ENCODE results near the gene ST7. TPM values are rescaled to one million over a fixed set of nuclear protein-coding genes. Genes with fewer than 3 reads are reported as not detected.

ST7 gene
- total and polyA plus RNA-seq, 2 of the 8 experiments (the other 6 are each of a cell fraction or from before 2014, with no cell fraction given), result 16.3 to 18.0 TPM

DNA sequence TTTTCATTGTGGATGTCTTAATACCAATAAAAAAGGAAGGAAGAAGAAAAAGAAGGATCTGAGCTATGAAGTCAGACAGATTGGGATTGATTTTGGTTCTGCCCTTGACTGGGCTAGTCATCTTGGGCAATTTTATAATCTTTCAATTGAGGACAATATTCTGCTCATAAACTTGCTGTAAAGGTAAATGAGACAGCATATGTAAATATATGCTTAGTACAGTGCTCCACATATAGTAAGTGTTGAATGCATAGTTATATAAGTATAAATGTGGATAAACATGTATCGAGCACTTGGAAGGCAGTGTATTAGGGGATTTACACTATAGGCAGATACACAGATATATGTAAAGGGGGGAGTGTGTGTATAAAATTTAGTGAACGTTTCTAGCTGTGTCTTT lies 85.1 kb downstream of the ST7 start:
- Histone ChIP-seq H3K9ac (replicated peaks in 1 of 4; ENCODE audit: extremely low read depth in 1 of 4, low read depth in 3 of 4, low read length in 3 of 4) (no peak overlapping the region), H4K5ac (ENCODE audit: insufficient read length, low read depth, low read length) (no peak overlapping the region), H2AK5ac (ENCODE audit: low read depth, low read length) (no peak overlapping the region), H3K27me3 (replicated peaks in 1 of 4; ENCODE audit: control insufficient read depth in 3 of 4, extremely low read depth in 1 of 4, insufficient read depth in 3 of 4, low read length in 3 of 4) (no peaks in the 10 kb centered on the region), H2BK120ac (replicated peaks; ENCODE audit: low read depth, low read length) (no peak overlapping the region), H3K56ac (replicated peaks; ENCODE audit: insufficient read length, low read depth, low read length) (no peak overlapping the region), H3K18ac (ENCODE audit: extremely low read depth, low read length) (no peak overlapping the region), H3K79me2 (ENCODE audit: control insufficient read depth in 1 of 2, insufficient read depth in 2 of 2, low read length in 2 of 2) (no peaks in the 10 kb centered on the region), H3K9me3 (ENCODE audit: insufficient read depth in 2 of 2, low read depth in 1 of 2, low read length in 1 of 2) (peaks cover 0 to 4% of the 10 kb centered on the region in 2 experiments; a peak in 1 of 4 replicates), H3K4me2 (ENCODE audit: insufficient read depth in 1 of 2, low read depth in 2 of 2, low read length in 2 of 2) (no peak overlapping the region), H2BK12ac (ENCODE audit: low read depth, low read length) (no peak overlapping the region), H4K20me1 (replicated peaks in 1 of 2; ENCODE audit: control insufficient read depth in 1 of 2, insufficient read depth in 2 of 2, low read length in 2 of 2) (no peaks in the 10 kb centered on the region), H2AFZ (ENCODE audit: low read length) (no peak overlapping the region), H3K23ac (ENCODE audit: insufficient read length) (no peak overlapping the region), H3K36me3 (ENCODE audit: control insufficient read depth in 2 of 4, insufficient read depth in 4 of 4, low read length in 3 of 4) (no peaks in the 10 kb centered on the region), H2BK15ac (ENCODE audit: low read length) (no peak overlapping the region), H4K8ac (ENCODE audit: extremely low read depth, insufficient read depth, low read length) (no peak overlapping the region), H3K27ac (ENCODE audit: low read depth, low read length) (no peak overlapping the region), H3K4me1 (replicated peaks in 1 of 4; ENCODE audit: control insufficient read depth in 3 of 4, insufficient read depth in 4 of 4, low read length in 3 of 4) (no peaks in the 10 kb centered on the region), H2BK20ac (ENCODE audit: low read length) (no peak overlapping the region), H2BK5ac (ENCODE audit: low read depth, low read length) (no peak overlapping the region), H3K4me3 (ENCODE audit: extremely low read depth in 1 of 4, insufficient read depth in 2 of 4, low read depth in 3 of 4, low read length in 4 of 4) (no peak overlapping the region), H3K14ac (ENCODE audit: insufficient read length) (no peak overlapping the region), H3K23me2 (ENCODE audit: low read depth, low read length) (no peaks in the 10 kb centered on the region), H3K4ac (replicated peaks; ENCODE audit: insufficient read length, low read depth, low read length) (no peak overlapping the region), H3K79me1 (ENCODE audit: low read depth, low read length) (no peaks in the 10 kb centered on the region), H4K91ac (replicated peaks; ENCODE audit: insufficient read length, low read length) (no peak overlapping the region)
- 87% methylated on average over 2 of the region's 2 CpGs; no CpG with 5 or more reads in 1 of the 2 experiments for WGBS, 2 experiments (ENCODE audit: extremely low coverage in 1 of 2, insufficient coverage in 1 of 2, insufficient read length in 1 of 2, insufficient replicate concordance in 2 of 2, low coverage in 1 of 2, low lambda C conversion rate in 2 of 2, missing lambda C conversion rate in 1 of 2)
- ChIA-PET CTCF (ENCODE audit: partially characterized antibody) (interaction anchor here (1.1 kb wide), 1 partner anchor 50 kb away, joined by 3 read pairs; no protein-coding TSS in a partner anchor), POLR2A (ENCODE audit: partially characterized antibody) (interaction anchor here (0.5 kb wide), 1 partner anchor 138 kb away, joined by 3 read pairs; no protein-coding TSS in a partner anchor)
- no peak for FAIRE-seq
- DNase-seq (ENCODE audit: low read depth in 1 of 2, low spot score in 2 of 2), result no peak
- TF ChIP-seq TBP (IDR thresholded peaks at IDR 0.05; ENCODE audit: low read depth, low read length) (no peak), BRCA1 (IDR thresholded peaks at IDR 0.05; ENCODE audit: low read depth, low read length) (no peak)

Data from H1 (cell line).